Right lobe of liver (tissue), 6 donors: ENCODE measurements around the gene TBC1D7. TPM values are rescaled to one million over a fixed set of nuclear protein-coding genes. Genes with fewer than 3 reads are reported as not detected.
A peak's percentile ranks its signal among the peaks of the same experiment; 100 is the strongest.

Experiments used
- ATAC-seq, 4 donors: fragments of 200-7000 bp; cut with Tn5 transposase; one replicate each; pipeline ENCODE4 v1.9.1; 2020; ENCODE audit warnings: mild to moderate bottlenecking in 4 of 4, moderate library complexity in 4 of 4
- DNase-seq, 3 donors: peaks; one replicate each; pipeline ENCODE4 v3.0.0-alpha.2; 2020
- H3K27ac ChIP-seq, 3 donors: fragments of 200-600 bp; one replicate each; pipeline ENCODE4 v1.8.0; 2022
- H3K27me3 ChIP-seq, 2 donors: fragments of 200-600 bp; one replicate each; pipeline ENCODE4 v1.8.0; 2022
- H3K36me3 ChIP-seq, 4 donors: fragments of 200-600 bp; sonication (generic) in 1 of 4; one replicate each; pipeline versions ENCODE4 v1.5.1 to v1.8.0; 2017 to 2022; ENCODE audit warnings: control low read depth in 1 of 4
- H3K4me1 ChIP-seq, 4 donors: fragments of 200-600 bp; sonication (generic) in 1 of 4; one replicate each; pipeline versions ENCODE4 v1.5.1 to v1.8.0; 2017 to 2022; ENCODE audit warnings: control low read depth in 1 of 4
- H3K4me3 ChIP-seq, 3 donors: fragments of 200-600 bp; one replicate each; pipeline ENCODE4 v1.8.0; 2022
- H3K9me3 ChIP-seq, 4 donors: fragments of 200-600 bp; sonication (generic) in 1 of 4; one replicate each; pipeline versions ENCODE4 v1.5.1 to v1.8.0; 2017 to 2022; ENCODE audit warnings: control low read depth in 1 of 4
- POLR2A ChIP-seq: fragments of 450-650 bp; IDR thresholded peaks from one replicate; pipeline ENCODE4 v1.6.1; 2017; ENCODE audit warnings: antibody characterized with exemption, mild to moderate bottlenecking
- WGBS: methylation state at CpG from one replicate; pipeline ENCODE4 v1.1.6; 2018; ENCODE audit warnings: low coverage, low lambda C conversion rate; ENCODE audit not compliant: insufficient coverage; ENCODE audit errors: missing lambda C conversion rate; 5-methylcytosine and 5-hydroxymethylcytosine counted together
- intact Hi-C, 2 donors: fragments of 100-400 bp; cut with DNase I; formaldehyde crosslinking; loops; one replicate each; pipeline versions ENCODE4 v1.11.2 to v1.14.1; 2022
- total RNA-seq, 6 experiments: library from RNA; depleted of rRNA in 2 of 6; stranded (reverse); fragments of >200 nt in 2 of 6; fragmentation: NEBNext Ultra II Directional in 3 of 6; extraction: Animal tissue kit (Norgen Biotek cat#: 25700) in 3 of 6; gene quantifications; one replicate each; pipeline versions ENCODE4 v1.1.0 to v1.2.4, GENCODE V29; 2016 to 2023
- TF ChIP-seq, protein P1 (sequence below), 4 donors: fragments of 200-600 bp in 3 of 4; fragments of 450-650 bp in 1 of 4; IDR thresholded peaks; one replicate each; pipeline versions ENCODE4 v1.5.1 to v1.8.0; 2016 to 2022; ENCODE audit warnings: antibody characterized with exemption in 4 of 4, mild to moderate bottlenecking in 2 of 4
- donor health status: DM: no; HTN: yes; CAD: no.
- donor health status: DM: no; HTN: no; CAD: no.
- donor health status: DM: no; HTN: no; CAD: no.
- donor health status: DM: no; HTN: yes; CAD: no.
- donor health status: DM: no; HTN: yes; CAD: no.

Gene TBC1D7
- total RNA-seq, 6 experiments from 2014 or later = 7.8 to 16.0 (median 9.7) TPM

- 90% methylated on average over 4 of the region's 6 CpGs for WGBS
- TF ChIP-seq POLR2A = no peak
- TF ChIP-seq, protein P1, sequence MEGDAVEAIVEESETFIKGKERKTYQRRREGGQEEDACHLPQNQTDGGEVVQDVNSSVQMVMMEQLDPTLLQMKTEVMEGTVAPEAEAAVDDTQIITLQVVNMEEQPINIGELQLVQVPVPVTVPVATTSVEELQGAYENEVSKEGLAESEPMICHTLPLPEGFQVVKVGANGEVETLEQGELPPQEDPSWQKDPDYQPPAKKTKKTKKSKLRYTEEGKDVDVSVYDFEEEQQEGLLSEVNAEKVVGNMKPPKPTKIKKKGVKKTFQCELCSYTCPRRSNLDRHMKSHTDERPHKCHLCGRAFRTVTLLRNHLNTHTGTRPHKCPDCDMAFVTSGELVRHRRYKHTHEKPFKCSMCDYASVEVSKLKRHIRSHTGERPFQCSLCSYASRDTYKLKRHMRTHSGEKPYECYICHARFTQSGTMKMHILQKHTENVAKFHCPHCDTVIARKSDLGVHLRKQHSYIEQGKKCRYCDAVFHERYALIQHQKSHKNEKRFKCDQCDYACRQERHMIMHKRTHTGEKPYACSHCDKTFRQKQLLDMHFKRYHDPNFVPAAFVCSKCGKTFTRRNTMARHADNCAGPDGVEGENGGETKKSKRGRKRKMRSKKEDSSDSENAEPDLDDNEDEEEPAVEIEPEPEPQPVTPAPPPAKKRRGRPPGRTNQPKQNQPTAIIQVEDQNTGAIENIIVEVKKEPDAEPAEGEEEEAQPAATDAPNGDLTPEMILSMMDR (IDR thresholded peaks at IDR 0.05) = no peak
- no peak for DNase-seq
- H3K4me3 ChIP-seq = no peak overlapping the region
- no peak for ATAC-seq
- no peaks in the 10 kb centered on the region for H3K4me1 ChIP-seq
- no peaks in the 10 kb centered on the region for H3K9me3 ChIP-seq
- H3K27me3 ChIP-seq = no peaks in the 10 kb centered on the region
- intact Hi-C loops = no loop called here
- H3K27ac ChIP-seq = no peak overlapping the region
- no peaks in the 10 kb centered on the region for H3K36me3 ChIP-seq
Measured at GRCh38 chr6:13359287-13359686, 30.9 kb upstream of the TBC1D7 start.

DNA sequence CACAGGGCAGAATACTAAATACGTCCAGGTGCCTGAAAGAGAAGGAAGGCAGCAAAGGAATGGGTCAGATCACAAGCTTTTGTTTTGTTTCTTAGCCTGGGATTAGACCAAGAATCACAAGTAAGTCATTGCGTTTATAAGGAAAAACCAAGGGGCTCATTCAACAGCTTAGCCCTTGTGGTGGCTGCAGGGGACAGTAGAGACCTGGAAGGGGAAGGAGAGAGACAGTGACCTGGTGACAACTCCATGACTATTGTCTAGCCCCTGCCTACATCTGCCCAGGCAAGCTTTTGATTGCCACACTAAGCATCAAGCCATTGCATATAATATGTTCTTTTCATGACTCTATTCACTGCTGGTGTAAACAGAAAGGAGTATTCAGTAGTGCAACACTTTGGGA is 30.2 kb upstream of the TBC1D7 start:
- Histone ChIP-seq H3K27me3 (no peaks in the 10 kb centered on the region), H3K4me1 (no peaks in the 10 kb centered on the region), H3K27ac (no peak overlapping the region), H3K4me3 (no peak overlapping the region), H3K36me3 (no peaks in the 10 kb centered on the region), H3K9me3 (no peaks in the 10 kb centered on the region)
- ATAC-seq = no peak
- DNase-seq = no peak
- 100% methylated on average over 2 of the region's 2 CpGs for WGBS
- TF ChIP-seq POLR2A = no peak
- TF ChIP-seq, protein P1 (IDR thresholded peaks at IDR 0.05) = no peak
- intact Hi-C loops = no loop called here

DNA sequence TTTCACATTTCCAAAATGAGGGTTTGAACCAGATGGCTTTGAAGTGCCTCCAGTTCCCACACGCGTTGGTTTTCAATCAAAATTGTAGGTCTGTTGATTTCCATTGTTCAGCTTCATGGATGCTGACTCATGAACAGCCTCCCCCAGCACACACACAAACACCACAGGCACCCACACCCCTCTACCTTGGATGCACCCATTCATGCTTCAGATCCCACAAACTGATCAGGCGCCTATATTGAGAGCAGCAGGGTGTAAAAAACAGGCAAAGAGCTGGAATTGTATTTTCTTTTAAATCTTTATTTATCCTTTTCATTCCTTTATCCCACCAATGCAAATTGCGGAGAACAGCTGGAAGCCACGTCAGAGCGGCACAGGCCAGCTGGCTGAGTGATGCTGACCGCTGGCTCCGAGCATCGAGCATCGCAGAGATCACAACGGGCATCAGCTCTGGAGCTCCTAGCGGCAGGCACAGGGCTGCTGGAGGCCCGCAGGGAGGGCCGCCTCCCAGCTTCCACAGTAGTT is 29.3 kb upstream of the TBC1D7 start:
- intact Hi-C loops = no loop called here
- no peak overlapping the region for H3K4me3 ChIP-seq
- DNase-seq (no peak), ATAC-seq (no peak)
- H3K9me3 ChIP-seq = no peaks in the 10 kb centered on the region
- TF ChIP-seq, protein P1 (IDR thresholded peaks at IDR 0.05) = no peak
- no peak for TF ChIP-seq POLR2A
- H3K27me3 ChIP-seq = no peaks in the 10 kb centered on the region
- 91% methylated on average over 14 of the region's 14 CpGs for WGBS
- no peaks in the 10 kb centered on the region for H3K4me1 ChIP-seq
- no peaks in the 10 kb centered on the region for H3K36me3 ChIP-seq
- no peak overlapping the region for H3K27ac ChIP-seq

- Histone ChIP-seq H3K36me3 (no peaks in the 10 kb centered on the region), H3K27me3 (no peaks in the 10 kb centered on the region), H3K4me1 (no peaks in the 10 kb centered on the region), H3K27ac (no peak overlapping the region), H3K9me3 (no peaks in the 10 kb centered on the region), H3K4me3 (no peak overlapping the region)
- intact Hi-C loops = no loop called here
- DNase-seq (no peak), ATAC-seq (peak in 1 of 4 donors; percentile 33)
- 68% methylated on average over 6 of the region's 6 CpGs for WGBS
- TF ChIP-seq POLR2A = no peak
- TF ChIP-seq, protein P1 (IDR thresholded peaks at IDR 0.05) = no peak
Measured at GRCh38 chr6:13355999-13356785, 27.9 kb upstream of the TBC1D7 start.
